Measurements from ENCODE around the gene KCNQ4.

The KCNQ4 gene

DNA sequence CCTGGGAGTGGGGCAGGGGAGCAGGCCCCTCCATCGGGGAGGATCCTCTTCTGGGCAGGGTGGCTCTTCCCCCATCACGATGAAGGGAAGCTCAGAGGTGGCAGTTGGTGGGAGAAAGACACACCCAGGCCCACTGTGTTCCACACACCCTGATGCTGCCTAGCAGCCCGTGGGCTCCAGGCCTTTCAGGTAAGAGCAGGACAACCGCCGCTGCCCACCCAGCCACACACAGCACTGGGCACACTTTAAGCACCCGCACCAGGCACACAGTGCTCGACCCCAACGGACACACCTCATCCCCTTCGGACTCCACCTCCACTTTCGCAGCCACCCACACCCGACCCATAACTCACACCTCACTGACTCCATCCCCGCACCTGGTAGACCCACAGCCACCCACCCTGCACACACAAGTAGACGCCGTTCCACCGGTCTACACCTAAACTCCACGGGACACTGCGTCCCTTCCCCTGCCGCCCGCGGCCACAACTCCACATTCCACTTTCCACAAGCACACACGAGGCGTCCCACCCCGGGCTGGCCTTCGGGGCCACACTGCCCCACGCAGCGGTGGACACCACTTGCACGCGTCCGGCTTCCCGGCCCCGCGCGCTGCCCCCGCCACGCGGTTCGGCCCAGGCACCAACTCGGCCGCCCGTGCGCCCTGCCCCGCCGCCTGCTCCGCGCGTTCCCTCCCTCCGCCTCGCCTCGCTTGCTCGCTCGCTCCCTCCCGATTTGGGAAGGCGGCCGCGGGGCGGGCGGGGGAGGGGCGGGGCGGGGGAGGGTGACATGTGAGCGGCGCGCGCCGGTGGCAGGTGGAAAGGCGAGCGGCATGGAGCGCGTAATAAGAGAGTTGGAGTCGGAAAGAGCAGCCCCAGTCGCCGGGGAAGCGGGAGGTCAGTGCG, at the start of gene KCNQ4:
Gene KCNQ4, plus strand, starts transcription at position 787 of the 905 bp plus-strand sequence. CDS start 307 bp downstream, outside the sequence.
- DNase-seq (ENCODE audit: low read depth in 3 of 3), result no peak

DNA sequence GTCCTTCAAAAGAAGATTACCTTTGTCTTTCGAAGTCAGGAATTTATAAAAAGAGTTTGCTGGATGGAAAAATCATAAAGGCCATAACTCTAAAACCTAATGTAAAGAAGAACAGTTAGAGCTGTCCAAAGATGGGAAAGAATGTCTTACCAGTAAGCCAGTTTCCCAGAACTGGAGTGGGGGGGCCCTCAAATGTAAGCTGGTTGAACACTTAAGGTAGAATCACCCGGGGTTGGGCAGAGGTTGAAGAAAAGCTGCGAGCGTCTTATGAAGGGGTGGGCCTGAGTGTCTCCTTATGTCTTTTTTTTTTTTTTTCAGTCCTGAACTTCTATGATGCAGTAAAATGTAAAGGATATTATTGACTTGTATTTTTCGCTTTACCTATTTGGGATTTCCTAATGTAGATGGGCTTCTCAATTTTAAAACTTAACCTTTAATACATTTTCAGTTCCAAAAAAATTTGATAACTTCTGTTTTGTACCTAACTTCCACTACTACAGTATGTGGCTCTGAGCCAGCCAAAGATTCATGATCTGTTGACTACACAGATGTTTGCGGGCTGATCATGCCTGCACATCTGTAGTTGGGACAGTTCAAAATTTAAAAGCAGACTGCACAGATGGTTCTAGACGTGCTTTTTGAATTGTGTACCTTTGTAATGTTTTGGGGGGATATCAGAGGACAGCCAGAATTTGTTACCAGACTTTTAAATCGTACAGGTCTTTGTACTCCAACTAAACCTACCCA, 48.5 kb upstream of the KCNQ4 start:
- no peak for DNase-seq (ENCODE audit: low read depth in 3 of 3)

DNA sequence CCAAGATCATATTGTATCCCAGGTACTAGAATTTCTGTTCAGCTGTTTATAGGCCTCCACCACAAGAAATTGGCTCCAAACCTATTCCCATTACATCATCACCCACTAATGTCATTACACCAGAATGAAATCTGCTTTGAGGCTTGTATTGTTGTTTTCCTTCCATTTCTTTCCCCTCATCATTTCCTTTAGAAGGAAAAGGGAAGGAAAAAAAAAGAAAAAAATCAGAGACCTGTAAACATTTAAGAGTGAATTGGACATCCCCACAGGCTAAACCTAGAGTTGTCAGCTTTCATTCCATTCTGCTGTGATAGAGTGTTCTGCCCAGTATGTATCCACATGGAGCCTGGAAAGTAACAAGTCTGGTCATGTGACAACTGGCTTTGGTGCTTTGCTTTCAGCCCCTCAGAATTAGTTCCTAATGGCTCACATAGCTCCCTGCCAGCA, 47.5 kb upstream of the KCNQ4 start:
- no peak for DNase-seq (ENCODE audit: low read depth in 3 of 3)

DNA sequence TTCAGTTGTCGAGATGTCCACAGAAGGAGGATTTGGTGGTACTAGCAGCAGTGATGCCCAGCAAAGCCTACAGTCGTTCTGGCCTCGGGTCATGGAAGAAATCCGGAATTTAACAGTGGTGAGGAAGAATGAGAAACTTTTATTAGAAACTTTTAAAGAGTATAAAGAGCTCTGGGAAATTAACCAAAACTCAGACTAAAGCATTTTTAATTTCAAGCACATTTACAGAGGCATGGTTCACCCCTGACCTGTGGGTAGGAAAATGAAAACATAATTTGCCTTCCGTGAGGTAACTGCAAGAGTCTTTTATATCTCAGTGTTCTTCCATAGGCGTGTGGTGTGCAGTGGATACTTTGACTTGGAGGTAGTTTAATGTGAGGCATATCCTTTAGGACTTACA, 44.8 kb upstream of the KCNQ4 start:
- no peak for DNase-seq (ENCODE audit: low read depth in 3 of 3)

DNA sequence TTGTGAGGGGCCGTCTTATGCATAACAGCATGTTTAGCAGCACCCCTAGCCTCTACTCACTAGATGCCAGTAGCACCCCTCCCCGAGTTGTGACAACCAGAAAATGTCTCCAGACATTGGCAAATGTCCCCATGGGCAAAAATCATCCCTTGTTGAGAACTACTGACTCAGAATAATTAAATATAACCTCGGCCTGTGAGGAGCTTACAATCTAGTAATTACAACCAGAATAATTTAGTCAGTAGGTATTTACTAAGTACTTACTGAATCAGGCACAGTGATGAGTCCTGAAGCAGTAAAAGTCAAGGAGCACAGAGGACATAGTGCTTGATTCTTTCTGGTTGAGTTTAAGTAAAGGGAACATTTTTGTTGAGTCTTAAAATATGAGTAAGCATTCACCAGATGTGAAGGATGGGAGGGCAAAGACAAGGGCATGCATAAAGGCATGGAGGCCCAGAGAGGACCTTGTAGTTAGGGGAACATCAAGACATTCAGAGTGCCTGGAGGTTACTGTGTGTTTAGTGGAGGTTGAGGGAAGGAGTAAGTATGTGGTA, 44.1 kb upstream of the KCNQ4 start:
- DNase-seq (ENCODE audit: low read depth in 3 of 3), result no peak

DNA sequence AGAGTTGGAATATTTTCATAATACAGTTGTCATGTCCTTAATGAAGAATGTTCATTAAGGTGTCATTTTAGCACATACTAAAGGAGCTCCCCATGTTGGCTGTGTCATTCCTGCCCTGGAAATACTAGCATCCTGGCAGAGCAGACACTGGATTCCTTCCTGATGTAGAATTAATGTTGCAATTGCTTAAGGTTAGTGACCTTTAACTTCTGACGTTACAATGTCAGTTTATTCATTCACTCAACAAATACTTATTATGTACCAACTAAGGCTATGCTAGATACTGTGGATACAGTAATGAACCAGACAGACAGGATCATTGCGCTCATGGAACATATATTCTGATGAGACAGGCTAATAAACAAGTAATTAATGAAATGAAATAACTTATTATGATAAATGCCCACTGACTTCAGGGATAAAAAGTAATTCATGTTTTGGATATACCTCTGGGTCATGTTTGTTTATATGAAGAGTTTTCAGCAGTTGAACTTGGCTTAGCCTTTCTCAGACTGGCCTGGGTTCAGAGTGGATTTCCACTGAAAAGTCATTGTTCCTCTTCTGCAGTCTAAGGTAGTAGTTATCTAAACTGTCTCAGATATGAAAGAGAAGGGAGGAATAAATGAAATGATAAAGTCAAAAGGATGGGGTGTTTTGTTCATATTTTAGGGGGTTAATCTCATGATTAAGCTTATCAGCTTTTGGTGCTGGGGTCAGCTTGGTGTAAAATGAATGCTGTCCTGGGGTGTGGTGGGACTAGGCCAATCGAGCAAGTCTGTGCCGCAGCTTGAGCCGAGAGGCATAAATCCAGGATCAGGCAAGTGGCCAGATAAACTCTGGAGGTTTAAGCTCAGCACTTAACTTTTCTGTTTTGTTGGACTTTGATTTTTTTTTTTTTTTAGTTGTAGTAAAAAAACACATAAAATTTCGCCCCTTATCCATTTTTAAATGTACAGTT, 43.3 kb upstream of the KCNQ4 start:
- no peak for DNase-seq (ENCODE audit: low read depth in 3 of 3)

DNA sequence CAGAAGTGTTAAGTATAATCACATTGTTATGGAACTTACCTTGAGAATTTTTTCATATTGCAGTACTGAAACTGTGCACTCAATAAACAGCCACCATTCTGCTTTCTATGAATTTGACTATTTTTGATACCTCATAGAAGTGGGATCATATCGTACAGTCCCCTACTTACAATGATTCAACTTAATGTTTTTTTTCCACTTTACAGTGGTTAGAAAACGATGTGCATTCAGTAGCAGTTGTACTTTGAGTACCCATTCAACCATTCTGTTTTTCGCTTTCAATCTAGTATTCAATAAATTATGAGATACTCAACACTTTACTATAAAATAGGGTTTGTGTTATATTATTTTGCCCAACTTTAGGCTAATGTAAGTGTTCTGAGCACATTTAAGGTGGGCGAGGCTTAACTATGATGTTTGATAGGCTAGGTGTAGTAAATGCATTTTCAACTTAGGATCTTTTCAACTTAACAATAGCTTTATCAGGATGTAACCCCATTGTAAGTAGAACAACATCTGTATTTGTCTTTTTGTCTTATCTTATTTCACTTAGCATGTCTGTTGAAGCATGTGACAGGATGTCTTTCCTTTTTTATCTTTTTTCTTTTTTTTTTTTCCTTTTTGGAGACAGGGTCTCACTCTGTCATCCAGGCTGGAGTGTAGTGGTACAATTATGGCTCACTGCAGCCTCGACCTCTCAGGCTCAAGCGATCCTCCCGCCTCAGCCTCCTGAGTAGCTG, 42.4 kb upstream of the KCNQ4 start:
- DNase-seq (ENCODE audit: low read depth in 3 of 3), result no peak

DNA sequence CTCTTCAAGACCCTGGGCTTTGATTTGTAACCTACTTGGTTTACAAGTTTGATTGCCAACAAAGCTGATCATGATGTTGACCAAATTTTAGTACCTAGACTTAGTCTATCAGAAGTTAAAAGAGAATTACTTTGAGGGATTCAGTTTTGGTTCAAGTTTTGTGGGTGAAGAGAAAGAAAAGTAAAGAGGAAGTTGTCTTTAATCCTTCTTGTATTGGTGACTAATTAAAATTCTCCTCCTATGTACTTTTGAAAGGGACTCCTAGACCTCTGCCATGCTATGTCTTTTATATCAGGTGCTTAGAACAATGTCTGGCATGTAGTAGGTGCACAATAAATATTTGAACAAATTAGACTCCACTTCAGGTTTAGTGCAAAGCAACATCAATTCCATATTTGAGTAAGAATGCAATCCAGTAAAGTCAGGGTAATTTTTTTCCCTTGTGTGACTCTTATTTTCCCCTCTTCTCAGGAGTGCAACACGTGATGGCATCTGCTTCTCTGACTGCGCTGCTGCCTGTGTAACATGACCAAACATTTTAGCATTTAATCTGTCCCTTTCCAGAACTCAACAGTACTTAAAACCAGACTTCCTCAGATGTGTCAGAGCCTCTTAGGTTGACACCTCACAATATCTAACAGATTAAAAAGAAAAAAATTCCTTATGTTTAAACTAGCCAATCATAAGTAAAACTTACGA, 41.1 kb upstream of the KCNQ4 start:
- DNase-seq (ENCODE audit: low read depth in 3 of 3), result no peak

DNA sequence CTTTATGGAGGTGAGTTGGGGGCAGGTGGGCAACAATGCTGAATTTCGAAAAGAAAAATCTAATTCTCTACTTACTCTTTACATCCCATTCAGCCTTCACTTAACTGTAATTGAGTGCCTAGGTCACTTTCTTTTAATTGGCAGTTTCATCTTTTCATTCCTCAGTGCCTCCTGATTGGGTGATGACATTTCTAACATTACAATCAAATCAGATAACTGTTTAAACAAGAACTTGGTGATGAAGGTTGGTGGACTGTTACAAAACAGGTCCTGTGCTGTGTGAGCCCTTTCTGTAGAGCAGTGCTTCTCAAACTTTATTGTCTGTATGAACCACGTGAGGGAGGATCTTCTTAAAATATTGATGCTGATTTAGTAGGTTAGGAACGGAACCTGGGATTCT, 40.1 kb upstream of the KCNQ4 start:
- no peak for DNase-seq (ENCODE audit: low read depth in 3 of 3)

DNA sequence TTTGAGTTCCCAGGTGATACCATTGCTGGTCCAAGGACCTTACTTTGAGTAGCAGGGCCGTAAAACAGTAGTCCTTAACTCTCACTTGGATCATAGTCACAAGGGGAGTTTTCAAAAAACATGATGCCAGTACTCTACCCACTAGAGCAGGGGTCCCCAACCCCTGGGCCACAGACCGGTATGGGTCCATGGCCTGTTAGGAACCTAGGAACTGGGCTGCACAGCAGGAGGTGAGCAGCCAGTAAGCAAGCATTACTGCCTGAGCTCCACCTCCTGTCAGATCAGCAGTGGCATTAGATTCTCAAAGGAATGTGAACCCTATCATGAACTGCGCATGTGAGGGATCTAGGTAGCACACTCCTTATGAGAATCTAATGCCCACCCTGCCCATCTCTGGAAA, 39.7 kb upstream of the KCNQ4 start:
- no peak for DNase-seq (ENCODE audit: low read depth in 3 of 3)

DNA sequence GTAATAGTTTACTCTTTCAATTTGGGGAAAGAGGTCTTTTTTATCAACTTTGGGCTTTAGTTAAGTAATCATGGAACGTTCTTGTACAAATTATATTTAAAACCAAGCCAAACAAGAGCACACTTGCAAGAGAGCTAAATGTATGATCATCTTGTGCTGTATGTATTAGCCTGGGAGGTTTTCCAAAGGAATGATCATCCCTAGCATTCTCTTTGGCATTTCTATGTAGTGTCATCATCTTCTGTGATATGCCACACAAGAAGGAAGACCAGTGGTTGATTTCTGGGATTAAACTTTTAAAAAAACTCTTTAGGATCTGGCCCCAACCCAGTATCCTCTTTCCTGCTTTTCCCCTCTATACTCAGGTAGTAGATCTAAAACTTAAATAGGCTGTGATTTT, 38.4 kb upstream of the KCNQ4 start:
- no peak for DNase-seq (ENCODE audit: low read depth in 3 of 3)

DNA sequence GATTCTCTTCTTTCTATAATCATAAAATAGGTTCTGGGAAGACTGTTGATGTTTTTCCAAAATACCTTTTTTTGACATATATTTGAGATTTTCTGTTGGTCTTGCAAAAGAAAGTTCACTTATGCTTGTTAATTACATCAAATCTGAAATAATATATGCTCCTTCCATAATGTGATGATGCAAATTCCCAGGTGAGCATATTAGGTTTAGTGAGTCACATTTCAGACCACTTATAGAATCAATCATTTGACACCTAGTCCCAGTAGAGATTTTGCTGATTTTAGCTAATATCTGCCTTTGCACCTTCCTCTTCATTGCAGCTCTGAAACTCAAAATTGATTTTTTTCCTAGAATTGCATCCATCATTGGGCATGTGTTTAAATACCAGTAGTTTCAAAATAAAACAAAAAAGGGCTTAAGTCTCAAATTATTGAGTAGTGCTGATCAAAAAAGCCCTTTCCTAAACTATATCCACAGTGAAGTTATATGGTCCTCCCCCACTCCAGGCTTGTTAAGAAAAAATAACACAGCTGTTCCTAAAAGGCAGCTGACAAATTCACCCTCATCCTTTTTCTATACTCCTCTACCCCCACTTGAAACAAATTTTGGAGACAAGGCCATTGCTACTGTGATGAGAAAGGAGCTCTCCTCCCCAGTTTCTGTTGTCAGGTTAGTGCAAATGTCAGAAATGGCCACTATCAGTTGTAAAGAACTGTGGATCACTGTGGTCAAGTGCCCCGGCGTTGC, 37.1 kb upstream of the KCNQ4 start:
- no peak for DNase-seq (ENCODE audit: low read depth in 3 of 3)

DNA sequence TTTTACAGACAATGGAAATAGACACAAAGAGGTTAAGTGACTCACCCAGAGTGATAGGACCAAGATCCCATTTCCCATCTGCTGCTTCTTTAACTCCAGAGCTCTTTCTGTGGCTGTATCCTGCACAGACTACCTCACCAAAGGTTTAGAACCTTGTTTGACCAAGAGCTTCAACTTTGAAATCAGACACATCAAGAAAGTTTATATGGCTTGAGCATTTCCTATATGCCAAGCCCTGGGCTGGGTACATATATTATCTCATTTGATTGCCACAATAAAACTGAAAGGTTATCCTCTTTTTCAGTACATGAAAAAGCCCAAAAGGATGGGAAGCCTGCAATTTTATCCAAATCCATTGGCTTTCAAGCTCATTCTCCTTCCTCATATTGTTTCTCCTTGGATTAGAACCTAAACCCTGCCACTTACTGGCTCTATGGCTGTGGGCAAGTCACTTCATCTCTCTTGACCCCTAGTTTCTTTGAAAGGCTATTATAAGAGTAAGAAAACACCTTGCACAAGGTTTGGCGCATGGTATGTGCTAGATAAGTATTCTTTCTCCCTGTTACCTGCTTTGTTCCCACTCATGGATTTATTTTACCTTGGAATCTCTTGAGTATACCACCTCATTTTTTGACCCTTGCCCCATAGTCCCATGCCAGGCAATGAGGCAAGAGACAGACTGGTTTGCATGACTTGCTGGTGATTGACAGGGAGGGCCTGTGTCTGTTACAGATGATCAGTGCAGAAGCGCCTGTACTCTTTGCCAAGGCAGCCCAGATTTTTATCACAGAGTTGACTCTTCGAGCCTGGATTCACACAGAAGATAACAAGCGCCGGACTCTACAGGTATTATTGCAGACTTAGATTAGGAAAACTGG, 34.5 kb upstream of the KCNQ4 start:
- no peak for DNase-seq (ENCODE audit: low read depth in 3 of 3)

DNA sequence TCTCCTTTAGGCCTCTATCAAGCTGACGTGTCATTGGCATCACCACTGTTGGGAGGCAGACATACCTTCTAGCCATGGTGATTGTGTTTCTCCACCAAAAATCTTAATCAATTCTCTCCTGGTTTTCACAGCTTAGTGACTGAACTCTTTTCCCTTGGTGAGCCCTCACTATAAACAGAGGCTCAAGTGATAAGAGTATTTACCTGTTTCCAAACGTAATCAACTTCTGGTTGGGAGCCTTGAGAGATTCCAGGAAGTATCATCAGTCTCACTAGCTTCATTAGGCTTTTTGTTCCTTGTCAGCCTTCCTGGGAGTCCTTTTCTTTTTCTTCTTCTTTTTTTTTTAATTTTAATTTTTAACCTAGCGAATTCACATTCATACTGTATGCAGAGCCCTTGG, 33.8 kb upstream of the KCNQ4 start:
- DNase-seq (ENCODE audit: low read depth in 3 of 3), result no peak

DNA sequence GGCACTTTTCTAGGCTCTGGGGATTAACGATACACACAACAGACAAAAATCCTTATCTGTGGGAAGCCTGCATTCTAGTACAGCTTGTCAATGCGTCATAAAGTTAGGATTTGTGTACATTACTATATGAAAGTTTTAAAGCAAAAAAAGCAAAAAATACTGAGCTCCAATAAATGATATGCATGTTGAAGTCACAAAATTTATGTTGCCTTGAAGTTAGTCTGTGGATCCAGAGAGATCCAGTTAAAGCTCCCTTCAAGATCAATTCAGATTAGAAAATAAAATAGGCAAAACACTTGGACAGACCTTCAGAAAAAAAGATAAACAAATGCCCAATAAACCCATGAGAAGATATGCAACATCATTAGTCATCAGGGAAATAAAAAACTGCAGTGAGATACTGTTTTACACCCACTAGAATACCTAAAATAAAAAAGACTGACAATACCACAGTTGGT, 33.1 kb upstream of the KCNQ4 start:
- no peak for DNase-seq (ENCODE audit: low read depth in 3 of 3)

DNA sequence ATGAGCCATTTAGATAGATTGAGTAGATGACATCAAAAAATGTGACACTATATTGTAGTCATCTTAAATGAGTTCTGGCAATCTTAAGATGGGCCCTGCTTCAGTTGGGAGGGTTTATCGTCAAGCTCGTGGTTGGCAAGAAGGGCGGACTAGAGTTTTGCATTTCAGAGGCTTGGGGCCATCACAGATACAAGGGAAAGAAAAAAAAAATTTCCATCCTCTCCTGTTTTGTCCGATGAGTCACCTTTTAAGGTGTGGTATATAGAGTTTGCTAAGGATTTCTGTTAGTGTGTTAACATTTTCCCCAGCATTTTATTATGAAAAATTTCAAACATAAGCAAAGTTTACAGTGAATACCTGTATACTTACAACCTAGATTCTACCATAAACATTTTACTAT, 31.8 kb upstream of the KCNQ4 start:
- no peak for DNase-seq (ENCODE audit: low read depth in 3 of 3)

DNA sequence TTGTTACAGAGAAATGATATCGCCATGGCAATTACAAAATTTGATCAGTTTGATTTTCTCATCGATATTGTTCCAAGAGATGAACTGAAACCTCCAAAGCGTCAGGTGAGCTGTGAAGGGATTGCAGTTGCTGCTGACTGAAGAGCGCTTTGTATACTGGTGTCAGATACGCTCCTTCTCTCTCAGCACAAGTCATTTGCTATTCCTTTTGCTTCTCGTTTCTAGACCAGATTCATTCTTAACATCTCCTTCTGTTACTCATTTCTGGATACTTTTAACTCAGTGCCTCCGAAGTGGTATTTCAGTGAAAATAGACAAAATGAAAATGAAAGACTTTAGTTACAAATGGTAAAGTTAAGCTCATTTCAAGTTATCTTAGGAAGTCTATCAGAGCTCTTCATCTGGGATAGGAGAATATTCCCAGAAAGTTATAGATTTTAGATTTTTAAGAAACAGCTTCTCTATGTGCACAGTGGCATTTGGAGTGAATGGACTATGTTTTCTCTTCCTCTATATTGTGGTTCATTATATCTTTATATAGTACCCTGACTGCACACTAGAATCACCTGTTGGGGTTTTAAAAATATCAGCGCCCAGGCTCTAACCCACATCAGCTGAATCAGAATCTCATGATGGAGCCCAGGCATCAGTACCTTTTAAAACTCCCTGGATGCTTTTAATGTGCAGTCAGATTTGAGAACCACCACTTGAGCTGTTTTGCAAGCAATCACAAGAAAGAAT, 30.3 kb upstream of the KCNQ4 start:
- DNase-seq (ENCODE audit: low read depth in 3 of 3), result no peak

DNA sequence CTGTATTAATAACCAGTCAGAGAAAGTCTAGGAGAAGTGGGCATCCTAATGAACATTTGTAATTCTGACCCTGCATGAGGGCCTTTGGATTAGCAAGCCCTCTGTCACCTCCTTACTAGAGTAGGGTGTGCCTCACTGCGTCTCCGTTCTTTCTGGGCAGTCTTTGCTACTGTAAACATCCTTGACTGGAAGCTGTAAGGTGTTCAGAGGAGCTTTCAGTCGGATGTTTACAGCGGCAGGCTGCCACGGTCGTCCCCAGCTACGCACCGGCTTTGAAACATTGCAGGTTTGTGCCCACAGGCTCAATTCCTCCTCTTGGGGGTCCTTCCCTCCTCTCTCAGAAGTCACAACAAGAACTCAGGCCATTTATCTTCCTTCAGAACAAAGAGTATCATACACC, 29.4 kb upstream of the KCNQ4 start:
- no peak for DNase-seq (ENCODE audit: low read depth in 3 of 3)

All from stimulated activated CD4-positive, alpha-beta T cell treated with anti-CD3 and anti-CD28 coated beads, TNF-alpha, amount 100 ng/mL, for 48 hours (primary cell).